Measurements from ENCODE around the gene ING2.
"Not testable (repeated sequence)": the region's sequence is repeated elsewhere in the genome, so short reads cannot be mapped to it uniquely, and the experiment has no call there.

ING2 gene

DNA sequence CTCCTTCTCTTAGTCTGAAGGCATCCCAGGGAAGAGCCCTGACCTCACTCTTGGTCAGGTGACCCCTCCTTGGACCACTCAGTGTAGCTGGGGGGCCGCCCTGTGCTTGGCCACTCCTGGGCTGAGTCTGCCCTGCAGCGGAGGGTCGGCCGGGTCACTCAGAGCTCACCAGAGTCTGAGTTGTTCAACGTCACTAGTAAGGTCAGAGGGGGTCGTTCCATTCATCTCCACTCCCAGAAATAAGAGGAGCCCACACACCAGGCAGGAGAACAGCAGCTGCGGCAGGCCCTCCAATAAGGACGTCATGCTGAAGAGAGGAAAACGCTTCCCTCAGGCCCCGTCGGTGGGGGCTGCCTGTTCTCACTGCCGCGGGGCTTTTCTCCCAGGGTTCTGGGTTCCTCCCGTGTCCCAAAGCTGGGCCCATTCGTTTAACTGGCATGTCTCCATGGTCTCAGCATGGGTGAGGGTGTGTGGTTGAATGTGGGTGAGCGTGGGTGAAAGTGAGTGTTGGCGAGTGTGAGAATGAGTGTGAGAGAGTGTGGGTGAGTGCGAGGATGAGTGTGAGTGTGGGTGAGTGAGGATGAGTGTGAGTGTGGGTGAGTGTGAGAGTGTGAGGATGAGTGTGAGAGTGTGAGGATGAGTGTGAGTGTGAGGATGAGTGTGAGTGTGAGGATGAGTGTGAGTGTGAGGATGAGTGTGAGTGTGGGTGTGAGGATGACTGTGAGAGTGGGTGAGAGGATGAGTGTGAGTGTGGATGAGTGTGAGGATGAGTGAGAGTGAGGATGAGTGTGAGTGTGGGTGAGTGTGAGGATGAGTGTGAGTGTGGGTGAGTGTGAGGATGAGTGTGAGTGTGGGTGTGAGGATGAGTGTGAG lies 47.7 kb downstream of the ING2 start:
- no peak for DNase-seq

DNA sequence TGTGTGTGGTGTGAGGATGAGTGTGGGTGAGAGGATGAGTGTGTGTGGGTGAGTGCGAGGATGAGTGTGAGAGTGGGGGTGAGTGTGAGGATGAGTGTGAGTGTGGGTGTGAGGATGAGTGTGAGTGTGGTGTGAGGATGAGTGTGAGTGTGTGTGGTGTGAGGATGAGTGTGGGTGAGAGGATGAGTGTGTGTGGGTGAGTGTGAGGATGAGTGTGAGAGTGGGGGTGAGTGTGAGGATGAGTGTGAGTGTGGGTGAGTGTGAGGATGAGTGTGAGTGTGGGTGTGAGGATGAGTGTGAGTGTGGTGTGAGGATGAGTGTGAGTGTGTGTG lies 48.3 kb downstream of the ING2 start:
- not testable (repeated sequence) for DNase-seq

DNA sequence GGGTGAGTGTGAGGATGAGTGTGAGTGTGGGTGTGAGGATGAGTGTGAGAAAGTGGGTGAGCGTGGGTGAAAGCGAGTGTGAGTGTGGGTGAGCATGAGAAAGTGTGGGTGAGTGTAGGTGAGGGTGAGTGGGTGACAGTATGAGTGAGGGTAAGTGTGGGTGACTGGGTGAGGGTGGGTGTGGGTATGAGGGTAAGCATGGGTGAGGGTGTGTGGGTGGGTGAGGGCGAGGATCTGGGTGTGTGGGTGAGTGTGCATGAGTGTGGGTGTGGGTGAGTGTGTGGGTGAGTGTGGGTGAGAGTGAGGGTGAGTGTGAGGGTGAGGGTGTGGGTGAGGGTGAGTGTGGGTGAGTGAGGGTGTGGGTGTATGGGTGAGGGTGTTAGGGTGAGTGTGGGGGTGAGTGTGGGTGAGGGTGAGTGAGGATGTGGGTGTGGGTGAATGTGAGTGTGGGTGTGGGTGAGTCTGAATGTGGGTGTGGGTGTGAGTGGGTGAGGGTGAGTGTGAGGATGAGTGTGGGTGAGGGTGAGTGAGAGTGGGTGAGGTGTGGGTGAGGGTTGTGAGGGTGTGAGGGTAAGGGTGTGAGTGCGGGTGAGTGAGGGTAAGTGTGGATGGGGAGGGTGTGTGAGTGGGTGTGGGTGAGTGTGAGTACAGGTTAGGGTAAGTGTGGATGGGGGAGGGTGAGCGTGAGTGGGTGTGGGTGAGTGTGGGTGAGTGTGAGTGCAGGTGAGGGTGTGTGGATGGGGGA lies 48.9 kb downstream of the ING2 start:
- no peak for DNase-seq

DNA sequence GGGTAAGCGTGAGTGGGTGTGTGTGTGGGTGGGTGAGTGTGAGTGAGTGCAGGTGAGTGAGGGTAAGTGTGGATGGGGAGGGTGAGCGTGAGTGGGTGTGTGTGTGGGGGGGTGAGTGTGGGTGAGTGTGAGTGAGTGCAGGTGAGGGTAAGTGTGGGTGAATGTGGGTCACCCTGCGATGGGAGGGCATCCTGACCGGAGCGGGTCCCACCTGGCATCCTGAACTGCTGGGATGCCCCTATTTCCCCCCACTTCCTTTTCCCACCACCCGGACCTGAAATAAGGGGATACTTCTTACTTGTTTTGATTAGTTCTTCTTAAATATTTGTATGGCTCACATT lies 49.5 kb downstream of the ING2 start:
- DNase-seq: no peak

DNA sequence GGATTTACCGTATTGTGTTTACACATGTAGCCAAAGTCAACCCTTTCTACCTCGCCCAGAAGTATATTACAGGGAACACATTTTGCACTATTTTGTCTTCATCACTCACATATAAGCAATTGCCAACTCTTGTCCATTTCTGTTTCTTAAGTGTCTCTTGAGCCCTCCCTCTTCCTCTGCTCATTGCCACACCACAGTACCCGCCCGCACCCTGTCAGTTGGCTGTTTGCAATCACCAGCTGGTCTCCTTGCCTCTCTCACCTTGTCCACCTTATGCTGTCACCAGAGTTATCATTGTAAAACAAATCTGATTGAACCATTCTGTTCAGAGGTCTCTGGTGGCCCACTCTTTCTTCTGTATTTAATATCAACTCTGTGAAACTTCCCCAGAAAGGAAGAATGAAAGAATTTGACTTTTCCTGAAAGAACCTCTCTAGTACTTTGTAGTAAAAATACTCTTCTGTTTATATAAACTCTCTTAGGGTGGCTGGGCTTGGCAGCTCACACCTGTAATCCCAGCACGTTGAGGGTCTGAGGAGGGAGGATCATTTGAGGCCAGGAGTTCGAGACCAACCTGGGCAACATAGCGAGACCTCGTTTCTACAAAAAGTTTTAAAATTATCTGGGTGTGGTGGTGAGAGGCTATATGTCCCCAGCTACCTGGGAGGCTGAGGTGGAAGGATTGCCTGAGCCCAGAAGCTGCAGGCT lies 50.2 kb downstream of the ING2 start:
- no peak for DNase-seq

DNA sequence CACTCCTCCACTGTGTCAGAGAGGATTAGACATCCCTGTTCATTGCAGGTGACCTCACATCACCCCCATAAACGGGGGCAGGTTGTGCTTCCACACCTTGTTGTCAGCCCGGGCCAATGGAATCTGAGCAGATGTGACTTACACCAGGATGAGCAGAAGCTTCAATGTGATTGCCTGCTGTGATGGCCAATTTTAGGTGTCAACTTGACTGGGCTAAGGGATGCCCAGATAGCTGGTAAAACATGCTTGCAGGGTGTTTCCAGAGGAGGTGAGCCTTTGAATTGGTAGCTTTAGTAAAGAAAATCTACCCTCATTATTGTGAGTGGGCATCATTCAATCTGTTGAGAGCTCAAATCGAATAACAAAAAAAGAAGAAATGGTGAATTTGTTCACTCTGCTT lies 52.1 kb downstream of the ING2 start:
- DNase-seq: no peak

DNA sequence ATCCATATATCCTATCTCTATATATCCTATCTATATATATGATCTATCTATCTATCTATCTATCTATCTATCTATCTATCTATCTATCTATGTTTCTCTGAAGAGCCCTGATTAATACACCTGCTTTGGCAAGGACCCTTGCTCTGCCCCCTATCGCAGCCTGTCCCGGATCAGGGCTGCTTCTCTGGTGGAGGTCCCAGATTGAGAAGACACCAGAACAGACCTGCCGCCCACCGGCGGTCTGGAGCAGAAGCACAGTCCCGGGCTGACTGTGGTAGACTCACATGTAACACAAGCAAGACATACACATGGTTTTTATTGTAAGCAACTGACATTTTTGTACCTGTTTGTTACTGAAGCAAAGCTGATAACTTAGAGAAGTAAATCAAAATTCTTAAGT lies 52.8 kb downstream of the ING2 start:
- no peak for DNase-seq

DNA sequence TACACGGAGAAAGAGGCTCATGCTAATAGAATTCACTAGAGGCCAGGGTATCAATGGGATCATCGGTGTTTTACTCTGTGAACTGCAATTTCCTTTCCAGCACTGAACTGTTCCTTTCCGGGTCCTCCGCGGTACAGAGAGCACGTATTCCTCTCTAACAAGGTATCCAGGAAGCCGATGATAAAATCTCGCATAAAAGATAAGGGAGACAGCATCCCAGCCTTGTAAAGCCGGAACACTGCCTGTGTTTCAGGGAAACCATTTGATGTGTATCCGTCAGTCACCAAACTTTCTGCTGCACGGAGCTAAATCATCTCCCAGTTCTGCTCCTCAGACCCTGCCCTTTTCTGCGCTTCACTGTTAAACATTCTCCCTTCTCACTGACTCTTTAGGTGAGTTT lies 54.0 kb downstream of the ING2 start:
- DNase-seq: no peak

DNA sequence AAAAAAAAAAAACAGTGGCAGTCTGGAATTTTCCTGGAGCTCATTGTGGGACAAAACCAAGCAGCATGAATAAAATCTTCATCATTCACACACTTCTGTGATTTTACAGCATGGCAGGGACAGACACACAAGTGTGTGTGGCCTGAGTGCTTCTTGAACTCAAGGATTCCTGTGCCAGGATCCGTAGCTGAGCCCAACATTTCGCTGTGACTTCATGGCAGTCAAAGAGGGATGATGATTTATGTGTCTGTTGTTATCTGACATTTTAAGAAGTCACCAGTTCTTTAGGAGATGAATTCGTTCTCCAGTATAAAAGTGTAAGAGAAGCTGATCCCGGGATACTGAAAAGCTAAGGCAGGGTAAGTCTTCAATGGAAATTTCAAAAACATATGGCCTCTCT lies 57.0 kb downstream of the ING2 start:
- DNase-seq: no peak
